AG08396 (cell line): ENCODE results near the gene TUFM.
"Not testable (repeated sequence)": the region's sequence is repeated elsewhere in the genome, so short reads cannot be mapped to it uniquely, and the experiment has no call there.

Experiments used
- DNase-seq: peaks from one replicate; pipeline ENCODE4 v3.0.0; 2012; ENCODE audit warnings: low spot score, mixed read lengths

The TUFM gene

DNA sequence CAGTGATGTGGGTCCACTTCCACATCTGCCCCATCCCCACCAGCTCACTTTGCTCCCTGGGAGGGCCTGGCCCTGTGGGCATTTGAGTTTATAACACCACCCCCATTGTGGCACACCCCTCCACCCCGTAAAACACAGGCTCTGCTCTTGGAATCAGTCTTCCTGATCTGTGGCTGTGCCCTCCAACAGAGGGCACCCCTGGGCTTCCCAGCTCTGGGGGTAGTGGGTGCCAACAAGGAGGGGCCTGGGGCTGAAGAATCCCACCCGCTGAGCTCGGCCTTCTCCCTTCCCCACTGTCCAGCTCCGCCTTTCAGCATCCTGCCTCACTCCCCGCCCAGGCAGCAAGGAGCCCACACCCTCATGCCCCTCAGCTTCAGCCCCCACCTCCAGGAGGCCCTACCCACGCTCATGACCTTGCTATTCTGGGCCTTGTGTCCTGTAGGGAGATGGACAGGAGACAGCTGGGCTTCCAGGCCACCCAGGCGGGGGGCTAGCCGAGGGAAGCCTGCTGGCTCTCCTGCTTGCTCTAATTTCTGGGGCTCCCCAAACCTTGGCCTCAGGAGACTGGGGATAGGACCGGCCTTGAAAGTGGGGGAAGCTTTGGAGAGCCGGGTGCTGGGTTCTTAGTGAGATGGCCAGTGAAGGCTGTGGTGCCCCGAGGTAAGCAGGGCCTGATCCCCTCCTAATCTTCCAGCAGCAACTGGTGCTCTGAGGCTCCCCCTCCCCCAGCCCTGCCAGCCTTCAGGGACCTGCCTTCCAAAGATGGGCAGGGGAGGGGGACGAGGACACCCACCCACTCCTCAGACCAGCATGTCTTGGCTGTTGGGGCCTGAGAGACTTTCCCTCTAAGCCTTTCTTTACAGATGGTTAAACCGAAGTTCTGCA, 29.2 kb upstream of the TUFM start:
- no peak for DNase-seq

- no peak for DNase-seq
These were observed 28.3 kb upstream of the TUFM start for GRCh38 chr16:28874406-28874805.

DNA sequence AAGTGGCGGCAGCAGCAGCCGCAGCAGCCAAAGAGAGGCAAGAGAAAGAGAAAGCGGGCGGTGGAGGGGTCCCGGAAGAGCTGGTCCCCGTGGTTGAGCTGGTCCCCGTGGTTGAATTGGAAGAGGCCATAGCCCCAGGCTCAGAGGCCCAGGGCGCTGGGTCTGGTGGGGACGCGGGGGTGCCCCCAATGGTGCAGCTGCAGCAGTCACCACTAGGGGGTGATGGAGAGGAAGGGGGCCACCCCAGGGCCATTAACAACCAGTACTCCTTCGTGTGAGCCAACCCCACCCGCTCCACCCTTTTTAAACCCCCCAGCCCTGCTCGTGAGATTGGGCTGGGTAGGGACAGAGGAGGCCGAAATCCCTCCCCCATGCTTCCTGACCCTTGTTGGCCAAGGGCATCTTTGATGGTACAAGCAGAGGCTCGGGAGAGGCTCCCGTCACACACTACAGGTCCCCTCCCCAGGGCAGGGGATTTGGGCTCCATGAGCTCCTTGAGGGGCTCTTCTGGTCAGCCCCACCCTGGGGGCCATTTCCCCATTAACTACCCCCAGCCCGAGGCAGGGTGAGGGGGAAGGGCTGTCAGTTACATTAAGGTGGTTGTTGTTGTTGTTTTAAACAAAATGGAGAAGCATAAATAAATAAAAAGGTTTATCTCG, 27.5 kb upstream of the TUFM start:
- peak; percentile 76 for DNase-seq

GRCh38 chr16:28872952-28873351, 26.8 kb upstream of the TUFM start:
- no peak for DNase-seq

DNA sequence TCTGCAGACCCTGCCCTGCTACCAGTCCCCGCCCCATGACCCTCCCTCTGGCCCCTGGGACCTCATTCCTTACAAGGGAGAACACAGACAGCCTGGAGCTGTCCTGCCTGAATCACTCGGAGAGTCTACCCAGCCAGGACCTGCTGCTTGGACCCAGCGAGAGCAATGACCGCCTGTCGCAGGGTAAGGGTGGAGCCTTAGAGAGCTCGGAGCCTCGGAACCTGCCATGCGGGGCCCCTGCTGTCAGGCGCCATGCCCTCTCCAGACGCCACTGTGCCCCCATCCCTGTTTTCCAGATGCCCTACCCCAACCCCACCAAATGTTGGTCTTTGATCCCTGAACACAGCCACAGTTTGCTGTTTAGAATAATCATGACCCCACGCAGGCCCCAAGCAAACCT, 23.1 kb upstream of the TUFM start:
- no peak for DNase-seq

DNA sequence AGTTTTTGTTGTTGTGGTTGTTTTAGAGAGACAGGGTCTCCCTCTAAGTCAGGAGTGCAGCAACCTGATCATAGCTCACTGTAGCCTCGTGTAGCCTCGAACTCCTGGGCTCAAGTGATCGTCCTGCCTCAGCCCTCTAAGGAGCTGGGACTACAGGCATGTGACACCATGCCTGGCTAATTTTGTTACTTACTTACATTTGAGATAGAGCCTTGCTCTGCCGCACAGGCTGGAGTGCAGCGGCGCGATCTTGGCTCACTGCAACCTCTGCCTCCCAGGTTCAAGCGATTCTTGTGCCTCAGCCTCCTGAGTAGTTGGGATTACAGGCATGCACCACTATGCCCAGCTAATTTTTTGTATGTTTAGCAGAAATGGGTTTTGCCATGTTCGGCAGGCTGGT, 21.5 kb upstream of the TUFM start:
- DNase-seq, result not testable (repeated sequence)

- no peak for DNase-seq
These were observed 21.1 kb upstream of the TUFM start for GRCh38 chr16:28867241-28867640.

- no peak for DNase-seq
These were observed 20.3 kb upstream of the TUFM start for GRCh38 chr16:28866454-28866804.

GRCh38 chr16:28865722-28866453, 19.7 kb upstream of the TUFM start:
- DNase-seq, result no peak

DNA sequence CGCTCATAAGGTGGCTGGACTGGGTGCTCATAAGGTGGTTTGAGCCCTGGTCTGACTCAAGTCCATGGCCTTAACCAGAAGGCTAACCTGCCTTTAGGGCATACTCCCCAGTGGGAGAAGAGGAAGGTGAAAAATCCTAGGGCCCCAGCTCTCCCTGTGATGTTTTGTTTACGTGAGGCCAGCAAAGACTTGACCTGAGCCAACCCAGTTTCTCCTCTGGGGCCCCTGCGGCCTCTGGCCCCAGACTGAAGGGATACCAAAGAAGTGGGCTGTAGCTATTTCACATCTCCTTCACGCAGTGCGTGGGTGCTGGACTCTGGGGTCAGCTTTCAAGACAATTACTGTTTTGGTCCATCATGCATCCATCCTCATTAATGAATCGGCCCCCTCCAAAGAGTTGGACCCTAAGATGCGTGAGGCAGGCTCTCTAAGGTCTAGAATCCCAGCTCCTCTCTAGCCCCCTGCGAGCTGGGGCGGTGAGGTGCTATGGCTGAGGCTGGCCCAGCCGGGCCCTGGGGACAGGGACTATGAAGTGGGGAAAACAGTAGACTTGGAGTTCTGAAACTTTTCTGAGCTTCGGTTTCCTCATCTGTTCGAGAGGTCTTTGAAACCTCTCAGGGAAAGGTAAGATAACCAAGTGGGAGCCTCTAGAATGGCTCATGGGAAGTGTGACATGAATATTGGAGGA, 19.0 kb upstream of the TUFM start:
- DNase-seq, result no peak

DNA sequence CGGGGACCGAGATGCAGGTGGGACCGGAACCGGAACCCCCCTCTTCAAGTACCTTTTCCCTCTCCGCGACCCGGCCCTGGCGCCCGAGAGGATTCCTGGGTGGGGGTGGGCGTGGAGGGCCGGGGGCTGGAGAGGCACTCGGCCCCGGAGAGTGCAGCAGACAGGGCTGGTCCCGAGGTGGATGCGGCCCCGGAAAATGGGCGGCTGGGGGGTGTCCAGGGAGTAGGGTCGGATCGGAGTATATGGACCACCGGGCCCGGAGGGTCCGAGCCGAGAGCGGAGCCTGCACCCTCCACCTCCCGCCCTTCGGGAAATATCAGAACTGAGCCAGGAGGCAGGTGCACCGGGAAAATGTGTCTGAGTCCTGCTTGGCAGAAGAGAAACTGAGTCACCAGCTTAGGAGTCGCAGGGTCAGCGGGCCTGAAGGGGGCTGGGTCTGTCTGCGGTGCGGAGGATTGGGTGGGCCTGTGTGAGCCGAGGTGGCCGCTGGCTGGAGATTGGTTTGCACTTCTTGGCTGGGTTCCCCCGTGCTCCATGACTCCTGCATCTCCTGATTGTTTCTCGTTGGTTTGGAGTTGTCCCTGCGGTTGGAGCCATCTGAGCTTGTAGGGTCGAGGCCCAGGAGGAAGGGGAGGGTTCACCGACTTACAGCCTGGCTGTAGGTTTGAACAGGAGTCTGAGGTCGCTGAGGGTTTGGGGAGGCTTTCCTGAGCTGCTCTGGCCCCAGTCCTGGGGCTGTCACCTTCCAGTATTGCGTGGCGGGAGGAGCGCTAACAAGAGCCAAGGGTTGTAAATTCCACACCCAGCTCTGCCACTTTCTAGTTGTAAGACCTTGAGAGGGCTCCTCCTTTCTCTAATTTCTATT, 18.0 kb upstream of the TUFM start:
- peak; percentile 74 for DNase-seq

- no peak for DNase-seq
These were observed 13.2 kb upstream of the TUFM start for GRCh38 chr16:28859326-28859725.

DNA sequence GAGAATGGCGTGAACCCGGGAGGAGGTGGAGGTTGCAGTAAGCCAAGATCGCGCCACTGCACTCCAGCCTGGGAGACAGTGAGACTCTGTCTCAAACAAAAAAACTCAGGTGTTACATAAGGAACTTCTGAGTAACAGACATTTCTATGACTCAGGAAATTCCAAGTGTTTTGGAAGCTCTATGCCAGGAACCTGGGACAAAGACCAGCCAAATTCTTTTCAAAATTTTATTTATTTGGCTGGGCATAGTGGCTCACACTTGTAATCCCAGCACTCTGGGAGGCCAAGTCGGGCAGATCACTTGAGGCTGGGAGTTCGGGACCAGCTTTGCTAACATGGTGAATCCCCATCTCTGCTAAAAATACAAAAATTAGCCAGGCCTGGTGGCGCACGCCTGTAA, 12.3 kb upstream of the TUFM start:
- no peak for DNase-seq

DNA sequence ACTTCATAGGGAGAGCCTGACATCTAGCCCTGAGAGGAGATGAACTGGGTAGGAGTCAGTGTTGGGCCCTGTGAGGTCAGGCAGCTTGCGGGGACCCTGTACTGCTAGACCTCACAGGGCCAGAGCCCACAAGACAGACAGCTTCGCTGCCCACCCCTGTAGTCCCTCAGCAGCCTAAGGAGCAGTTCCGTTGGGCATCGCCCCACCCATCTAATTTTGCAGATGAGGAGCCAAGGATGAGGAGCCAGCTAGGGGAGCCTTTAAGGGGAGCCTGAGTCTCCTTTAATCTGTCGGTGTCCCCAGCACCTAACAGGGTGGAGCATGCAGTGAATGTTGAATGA, 755 bp upstream of the TUFM start:
- DNase-seq, result no peak

DNA sequence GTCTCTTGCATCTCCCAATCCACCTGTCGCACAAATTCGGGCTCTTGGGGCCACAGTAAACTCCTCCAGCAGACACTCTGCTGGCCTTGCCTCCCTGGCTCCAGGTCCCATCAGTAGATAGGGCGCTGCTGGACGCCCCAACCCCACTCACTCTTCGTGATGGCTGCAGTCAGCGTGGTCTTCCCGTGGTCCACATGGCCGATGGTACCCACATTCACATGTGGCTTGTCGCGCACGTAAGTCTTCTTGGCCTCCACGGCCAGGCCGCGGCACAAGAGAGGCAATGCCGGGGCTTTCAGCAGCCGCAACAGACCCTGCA, 428 bp downstream of the TUFM start:
- DNase-seq, result no peak

DNA sequence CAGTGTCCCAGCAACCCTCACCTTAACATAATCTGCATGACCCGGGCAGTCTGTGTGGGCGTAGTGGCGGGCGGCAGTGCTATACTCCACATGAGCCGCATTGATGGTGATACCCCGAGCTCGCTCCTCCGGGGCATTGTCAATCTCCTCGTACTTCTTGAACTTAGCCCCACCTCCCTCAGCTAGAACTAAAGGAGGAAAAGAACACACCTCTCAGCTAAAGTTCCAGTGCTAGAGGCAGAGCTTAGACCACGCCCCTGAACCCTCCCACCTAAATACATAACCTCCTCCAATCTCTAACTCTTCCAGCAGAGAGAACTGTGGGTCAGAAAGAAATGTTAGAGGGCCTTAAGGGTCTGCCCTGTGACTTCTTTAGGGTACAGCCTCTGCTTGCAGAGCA, 855 bp downstream of the TUFM start:
- DNase-seq, result peak; percentile 47

- DNase-seq, result no peak
These were observed 1.8 kb downstream of the TUFM start for GRCh38 chr16:28844226-28844885.

DNA sequence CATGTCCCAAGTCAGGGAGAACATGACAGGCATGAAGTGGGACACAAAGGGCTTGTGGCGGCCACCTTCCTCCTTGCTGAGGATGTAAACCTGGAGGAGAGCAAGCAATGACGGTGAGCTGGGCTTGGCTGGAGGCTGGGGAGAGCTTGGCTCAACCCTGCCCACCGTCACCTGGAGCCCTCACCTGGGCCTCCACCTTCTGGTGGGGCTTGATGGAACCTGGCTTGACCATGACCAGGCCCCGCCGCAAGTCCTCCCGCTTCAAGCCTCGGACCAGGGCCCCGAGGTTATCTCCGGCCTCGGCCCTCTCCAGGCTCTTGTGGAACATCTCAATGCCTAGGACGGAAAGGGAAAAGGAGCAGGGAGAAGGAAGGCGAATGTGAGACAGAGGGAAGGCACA, 2.4 kb downstream of the TUFM start:
- DNase-seq, result no peak

- no peak for DNase-seq
These were observed 3.5 kb downstream of the TUFM start for GRCh38 chr16:28842696-28843095.

- no peak for DNase-seq
These were observed 6.2 kb downstream of the TUFM start for GRCh38 chr16:28839899-28840298.

DNA sequence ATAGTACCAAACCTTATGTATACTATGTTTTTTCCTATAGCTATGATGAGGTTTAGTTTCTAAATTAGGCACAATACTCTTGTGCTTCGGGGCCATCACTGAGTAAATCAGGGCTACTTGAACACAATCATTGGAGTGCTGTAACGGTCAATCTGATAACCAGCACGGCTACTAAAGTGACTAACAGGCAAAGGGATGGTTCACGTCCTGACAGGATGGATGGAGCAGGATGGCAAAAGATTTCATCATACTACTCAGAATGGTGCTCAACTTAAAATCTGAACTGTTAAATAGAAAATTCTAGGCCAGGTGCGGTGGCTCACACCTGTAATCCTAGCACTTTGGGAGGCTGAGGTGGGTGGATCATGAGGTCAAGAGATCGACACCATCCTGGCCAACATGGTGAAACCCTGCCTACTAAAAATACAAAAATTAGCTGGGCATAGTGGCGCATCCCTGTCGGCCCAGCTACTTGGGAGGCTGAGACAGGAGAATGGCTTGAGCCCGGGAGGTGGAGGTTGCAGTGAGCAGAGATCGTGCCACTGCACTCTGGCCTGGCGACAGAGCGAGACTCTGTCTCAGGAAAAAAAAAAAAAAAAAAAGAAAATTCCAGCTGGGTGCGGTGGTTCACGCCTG, 7.0 kb downstream of the TUFM start:
- no peak for DNase-seq
